ENCODE measurements around the gene LEKR1.
"Not testable (repeated sequence)": the region's sequence is repeated elsewhere in the genome, so short reads cannot be mapped to it uniquely, and the experiment has no call there.

The LEKR1 gene

GRCh38 chr3:156826144-156826895 lies at the start of gene LEKR1:
TSS of gene LEKR1 (plus strand) at chr3:156826353. CDS start at chr3:156829330, 2,977 bp downstream.
- peak; percentile 74 for DNase-seq

DNA sequence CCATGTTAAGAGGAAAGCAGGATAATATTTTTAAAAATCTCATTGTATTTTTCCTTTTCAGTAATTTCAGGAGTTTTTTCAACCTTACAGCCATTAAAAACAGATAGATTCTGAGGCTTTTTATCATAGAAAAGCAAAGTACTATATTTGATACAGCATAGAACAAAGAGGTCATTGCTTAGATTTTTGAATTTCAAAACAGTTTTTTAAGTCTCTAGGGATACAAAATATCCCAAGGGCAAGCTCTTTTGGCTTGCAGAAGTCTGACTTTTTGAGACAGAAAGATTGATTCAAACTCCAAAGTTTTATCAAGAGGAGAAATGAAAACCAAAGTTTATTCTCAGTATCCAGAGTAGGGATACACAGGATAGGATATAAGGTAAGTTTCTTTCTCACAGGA lies 49.3 kb upstream of the LEKR1 start:
- no peak for DNase-seq

- DNase-seq, result peak; percentile 66
Measured at GRCh38 chr3:156781310-156782230, 44.6 kb upstream of the LEKR1 start.

GRCh38 chr3:156782319-156782718 lies 43.8 kb upstream of the LEKR1 start:
- DNase-seq, result no peak

GRCh38 chr3:156782921-156783320 lies 43.2 kb upstream of the LEKR1 start:
- DNase-seq, result no peak

DNA sequence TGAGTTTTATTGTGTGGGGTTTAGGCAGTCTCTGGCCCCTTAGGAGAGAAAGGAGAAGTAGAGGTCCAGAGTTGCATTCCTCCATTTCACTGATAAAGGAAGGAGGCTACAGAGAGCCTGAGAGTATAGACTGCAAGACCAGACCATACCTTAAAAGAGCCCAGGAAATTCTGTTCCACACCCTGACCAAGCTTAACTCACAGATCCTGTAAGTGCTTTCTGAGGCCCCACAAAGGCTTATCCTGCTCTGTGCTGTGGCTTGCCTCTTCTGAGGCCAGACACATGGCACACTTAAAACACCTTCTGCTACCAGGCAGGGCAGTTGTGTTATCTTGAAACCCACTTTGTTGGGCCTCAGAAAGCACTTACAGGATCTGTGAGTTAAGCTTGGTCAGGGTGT lies 39.2 kb upstream of the LEKR1 start:
- no peak for DNase-seq

DNA sequence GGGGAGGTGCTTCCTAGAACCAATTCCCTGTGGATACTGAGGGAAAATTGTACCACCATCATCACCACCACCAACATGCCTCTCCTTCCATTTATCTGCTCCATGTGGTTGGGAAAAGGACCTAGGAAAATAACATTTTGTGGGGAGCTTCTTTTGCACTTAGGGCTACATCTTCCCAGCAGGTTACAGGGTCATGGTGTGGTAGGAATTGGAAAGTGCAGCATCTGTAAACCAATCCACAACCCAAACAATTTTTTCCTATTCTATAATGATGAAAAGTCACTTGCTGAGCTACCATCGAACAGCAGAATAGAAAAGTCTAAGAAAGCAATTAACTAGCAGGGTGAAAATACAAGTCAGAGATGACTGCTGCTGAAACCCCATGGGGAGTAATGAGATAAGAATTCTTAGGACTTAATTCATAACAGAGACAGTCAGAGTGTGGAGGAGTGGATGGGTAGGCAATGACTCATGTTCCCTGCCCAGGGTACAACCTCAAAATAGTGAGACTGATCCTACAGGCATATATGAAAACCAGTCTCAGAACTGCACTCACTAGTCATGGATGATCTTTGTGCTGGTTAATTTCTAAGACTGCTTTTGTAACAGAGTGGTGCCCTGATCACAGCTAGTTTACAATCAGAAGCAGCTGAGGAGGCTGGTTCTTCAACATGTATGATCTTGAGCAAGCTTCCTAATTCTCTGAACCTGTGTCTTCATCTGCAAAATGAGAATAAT lies 38.1 kb upstream of the LEKR1 start:
- DNase-seq, result peak; percentile 95

DNA sequence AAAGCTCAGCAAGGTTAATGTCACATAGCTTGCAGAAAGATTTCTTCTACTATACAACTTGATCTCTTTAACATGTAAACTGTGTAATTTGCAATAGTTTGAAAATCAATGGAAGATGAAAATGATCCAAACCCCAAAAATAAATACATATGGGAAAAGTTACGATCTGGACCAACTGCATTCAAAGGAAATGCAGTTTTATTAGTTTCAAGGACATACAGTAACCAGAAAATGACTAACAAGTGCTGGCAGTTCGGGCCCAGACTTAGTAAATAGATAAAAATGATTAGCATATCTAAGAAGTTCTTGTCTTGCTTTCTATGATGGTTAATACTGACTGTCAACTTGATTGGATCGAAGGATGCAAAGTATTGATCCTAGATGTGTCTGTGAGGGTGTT lies 37.3 kb upstream of the LEKR1 start:
- DNase-seq, result no peak

DNA sequence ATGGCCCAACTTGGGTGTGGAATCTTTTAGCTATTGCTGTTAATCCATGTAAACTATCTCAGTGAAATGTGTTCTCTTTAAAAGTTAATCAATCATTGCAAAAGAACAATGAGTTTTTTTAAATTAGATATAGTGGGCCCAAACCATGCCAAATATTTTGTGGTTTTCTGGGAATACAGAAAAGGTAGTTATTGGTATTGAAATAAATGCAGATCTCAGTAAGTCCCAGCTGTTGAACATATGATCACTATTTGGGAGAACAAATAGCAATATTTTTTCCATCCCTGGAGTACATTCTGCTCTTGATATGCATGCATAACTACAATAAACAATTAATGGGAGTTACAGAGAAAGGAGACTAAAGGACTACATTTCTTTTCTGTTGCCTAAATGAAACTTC lies 36.0 kb upstream of the LEKR1 start:
- no peak for DNase-seq

DNA sequence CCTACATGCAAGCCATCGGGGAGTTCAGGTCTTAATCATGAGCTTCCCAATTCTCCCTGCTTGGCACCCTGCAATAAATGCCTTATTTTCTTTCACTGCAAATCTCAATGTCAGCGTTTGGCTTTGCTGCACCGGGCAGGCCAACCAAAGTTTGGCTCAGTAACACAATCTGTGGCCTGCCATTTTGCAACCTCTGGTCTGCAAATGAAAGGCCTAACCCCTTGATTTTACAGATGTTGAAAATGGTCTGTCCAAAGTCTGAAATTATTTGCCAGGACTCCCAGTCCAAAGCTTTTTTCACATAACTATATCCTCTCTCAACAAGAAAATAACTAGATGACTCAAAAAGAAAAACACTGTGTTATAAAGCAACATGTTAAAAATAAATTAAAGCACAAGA lies 34.0 kb upstream of the LEKR1 start:
- DNase-seq, result no peak

- DNase-seq, result no peak
Measured at GRCh38 chr3:156792536-156792935, 33.6 kb upstream of the LEKR1 start.

- peak; percentile 37 for DNase-seq
Measured at GRCh38 chr3:156792945-156793344, 33.2 kb upstream of the LEKR1 start.

DNA sequence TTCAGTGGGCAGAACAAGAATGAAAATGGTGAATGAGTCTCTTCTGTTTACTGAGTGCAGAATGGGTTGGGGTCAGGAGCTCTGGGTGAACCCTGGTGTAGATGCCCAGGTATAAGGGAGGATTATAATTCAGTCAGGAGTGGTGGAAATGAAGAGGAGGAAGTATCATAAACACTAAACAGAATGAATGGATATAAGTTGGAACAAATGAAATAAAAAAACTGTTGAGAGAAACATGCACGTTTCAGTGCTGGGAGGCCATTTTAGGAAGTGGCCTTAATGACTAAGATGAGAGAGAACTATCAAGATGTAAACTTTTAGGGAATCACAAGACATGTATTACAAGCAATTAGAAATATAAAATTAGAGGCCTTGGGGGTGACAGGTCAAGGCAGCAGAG lies 32.8 kb upstream of the LEKR1 start:
- DNase-seq, result no peak

DNA sequence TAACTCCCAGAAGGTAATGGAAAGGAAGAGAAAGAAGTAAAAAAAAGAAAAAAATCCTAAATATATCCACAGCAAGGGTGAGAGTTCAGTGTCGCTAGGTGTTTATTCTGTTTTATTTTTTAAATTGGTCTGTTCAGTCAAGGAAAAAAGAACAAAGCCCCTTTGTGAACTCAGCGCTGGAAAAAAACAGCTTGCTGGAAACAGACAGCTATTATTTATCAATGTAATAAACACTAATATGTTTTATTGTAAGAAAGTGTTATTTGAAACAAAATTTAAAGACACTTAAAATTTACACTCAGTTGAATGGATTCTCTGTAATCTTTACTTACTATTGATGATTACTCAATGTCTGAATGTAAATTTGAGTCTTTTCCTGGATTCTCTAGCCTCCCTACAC lies 32.3 kb upstream of the LEKR1 start:
- DNase-seq, result no peak

GRCh38 chr3:156795890-156796481 lies 30.2 kb upstream of the LEKR1 start:
- DNase-seq, result peak; percentile 77

- DNase-seq, result no peak
Measured at GRCh38 chr3:156797368-156797767, 28.8 kb upstream of the LEKR1 start.

DNA sequence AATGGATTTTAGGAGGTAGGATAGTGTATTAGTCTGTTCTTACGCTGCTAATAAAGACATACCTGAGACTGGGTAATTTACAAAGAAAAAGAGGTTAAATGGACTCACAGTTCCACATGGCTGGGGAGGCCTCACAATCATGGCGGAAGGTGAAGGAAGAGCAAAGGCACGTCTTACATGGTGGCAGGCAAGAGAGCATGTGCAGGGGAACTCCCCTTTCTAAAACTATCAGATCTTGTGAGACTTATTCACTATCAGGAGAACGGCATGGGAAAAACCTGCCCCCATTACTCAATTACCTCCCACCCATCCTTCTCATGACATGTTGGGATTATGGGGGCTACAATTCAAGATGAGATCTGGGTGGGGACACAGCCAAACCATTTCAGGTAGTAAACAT lies 25.9 kb upstream of the LEKR1 start:
- DNase-seq, result not testable (repeated sequence)

DNA sequence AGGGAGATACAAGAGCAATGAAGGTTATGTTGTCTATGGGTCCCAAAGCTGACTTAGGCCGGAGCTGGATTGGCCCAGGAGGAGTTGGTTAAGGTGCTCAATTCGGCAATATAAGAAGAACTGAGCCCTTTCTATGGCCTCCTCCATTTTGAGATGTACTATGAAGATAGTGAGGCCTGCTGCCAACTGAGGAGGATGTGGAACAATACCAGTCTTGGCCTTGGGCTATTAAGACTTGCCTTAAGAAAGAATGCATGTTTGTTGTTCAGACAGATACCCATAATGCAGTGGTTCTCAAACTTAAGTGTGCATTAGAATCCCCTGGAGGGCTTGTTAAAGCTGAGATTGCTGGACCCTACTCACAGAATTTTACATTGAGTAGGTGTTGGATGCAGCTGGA lies 24.4 kb upstream of the LEKR1 start:
- no peak for DNase-seq

DNA sequence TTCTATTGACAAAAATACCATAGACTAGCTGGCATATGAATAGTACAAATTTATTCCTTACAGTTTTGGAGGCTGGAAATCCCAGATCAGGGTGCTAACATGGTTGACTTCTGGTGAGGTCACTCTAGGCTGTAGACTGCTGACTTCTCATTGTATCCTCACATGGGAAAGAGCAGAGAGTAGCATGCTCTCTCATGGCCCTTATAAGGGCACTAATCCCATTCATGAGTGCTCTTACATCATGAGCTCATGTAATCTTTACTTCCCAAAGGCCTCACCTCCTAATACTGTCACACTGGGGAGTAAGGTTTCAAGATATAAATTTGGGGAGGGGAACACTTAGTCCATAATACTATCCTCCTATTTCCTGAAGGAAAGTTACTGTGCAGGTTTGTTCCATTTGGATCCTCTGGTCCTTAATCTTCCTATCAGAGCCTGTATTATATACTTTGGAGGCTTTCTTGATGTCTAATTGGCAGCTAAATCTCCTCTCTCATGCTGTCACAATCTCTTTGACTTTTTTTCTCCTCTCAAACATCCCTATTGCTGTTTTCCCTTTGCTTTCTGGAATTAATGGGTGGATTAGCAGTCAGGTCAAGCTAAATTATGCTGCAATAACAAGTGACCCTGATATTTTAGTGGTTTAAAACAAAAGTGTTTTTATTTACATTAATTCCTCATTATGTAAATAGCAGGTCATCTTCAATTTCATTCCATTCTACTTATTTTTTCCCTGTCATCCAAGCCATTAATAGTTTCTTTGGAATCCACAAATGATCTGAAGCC lies 23.1 kb upstream of the LEKR1 start:
- DNase-seq, result no peak

DNA sequence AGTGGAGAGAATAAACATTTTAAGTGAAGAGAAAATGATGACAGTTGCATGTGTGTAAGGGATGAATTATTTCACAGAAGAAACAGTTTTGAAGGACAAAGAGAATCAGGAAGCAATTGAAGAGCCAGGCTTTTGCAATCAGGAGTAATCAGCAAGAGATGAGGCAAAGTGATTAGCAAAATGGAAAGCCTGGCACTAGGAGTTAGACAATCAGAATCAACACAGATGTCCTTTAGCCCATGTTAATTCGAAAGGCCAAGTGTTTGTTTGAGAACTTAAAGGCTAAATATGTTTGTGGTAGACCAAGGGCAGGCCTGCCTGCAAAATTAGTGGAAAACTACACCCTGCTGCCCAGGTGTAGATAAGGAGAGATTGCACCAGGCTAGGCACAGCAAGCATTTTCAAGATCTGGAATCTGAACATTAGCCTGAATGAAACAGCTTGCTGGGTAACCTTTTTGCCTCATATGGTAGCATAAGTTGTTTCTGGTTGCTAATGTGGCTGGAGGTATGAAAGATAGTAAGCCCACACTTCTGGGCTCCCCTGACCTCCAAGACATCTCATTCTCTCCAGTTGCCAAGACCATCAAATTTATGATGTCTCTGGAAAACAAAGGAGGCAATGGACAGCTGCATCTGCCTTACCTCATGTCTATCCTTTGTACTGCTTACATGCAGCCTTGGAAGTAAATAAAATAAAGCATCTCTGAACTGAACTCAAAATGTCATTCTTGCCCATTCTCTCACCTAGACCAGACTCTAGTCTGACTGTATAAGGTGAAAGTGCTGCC lies 22.0 kb upstream of the LEKR1 start:
- no peak for DNase-seq

DNA sequence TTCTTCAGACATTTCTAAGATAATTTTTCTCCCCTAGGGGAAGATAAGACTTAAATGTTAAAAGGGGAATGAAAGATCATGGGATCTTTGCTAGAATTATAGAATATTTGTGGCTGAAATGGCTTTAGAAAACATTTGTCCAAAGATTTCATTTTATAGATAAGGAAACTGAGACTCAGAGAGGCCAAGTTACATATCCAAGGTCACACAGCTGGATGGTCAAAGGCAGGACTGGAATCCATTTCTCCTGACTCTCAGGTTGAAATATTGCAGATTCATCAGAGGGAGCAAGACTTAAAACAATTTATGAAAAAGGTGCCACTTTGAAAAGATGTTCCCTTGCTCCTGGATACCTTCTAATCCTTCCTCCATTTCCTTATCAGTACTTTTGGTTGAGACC lies 19.5 kb upstream of the LEKR1 start:
- DNase-seq, result no peak

All from HCEC 1CT (cell line).